ENCODE results near the gene CDKN1B.

- TF ChIP-seq POLR2A (IDR thresholded peaks at IDR 0.05; ENCODE audit: low read depth, low read length) (no peak), TAF1 (IDR thresholded peaks at IDR 0.05; ENCODE audit: low read depth, low read length) (no peak)
Measured at GRCh38 chr12:12734054-12734453, 16.9 kb downstream of the CDKN1B start.

Data from GM12891 (cell line).